ENCODE results near the gene SYNM. TPM values are rescaled to one million over a fixed set of nuclear protein-coding genes. Genes with fewer than 3 reads are reported as not detected.
A peak's percentile ranks its signal among the peaks of the same experiment; 100 is the strongest.
"Not testable (repeated sequence)": the region's sequence is repeated elsewhere in the genome, so short reads cannot be mapped to it uniquely, and the experiment has no call there.

SYNM gene, protein sequence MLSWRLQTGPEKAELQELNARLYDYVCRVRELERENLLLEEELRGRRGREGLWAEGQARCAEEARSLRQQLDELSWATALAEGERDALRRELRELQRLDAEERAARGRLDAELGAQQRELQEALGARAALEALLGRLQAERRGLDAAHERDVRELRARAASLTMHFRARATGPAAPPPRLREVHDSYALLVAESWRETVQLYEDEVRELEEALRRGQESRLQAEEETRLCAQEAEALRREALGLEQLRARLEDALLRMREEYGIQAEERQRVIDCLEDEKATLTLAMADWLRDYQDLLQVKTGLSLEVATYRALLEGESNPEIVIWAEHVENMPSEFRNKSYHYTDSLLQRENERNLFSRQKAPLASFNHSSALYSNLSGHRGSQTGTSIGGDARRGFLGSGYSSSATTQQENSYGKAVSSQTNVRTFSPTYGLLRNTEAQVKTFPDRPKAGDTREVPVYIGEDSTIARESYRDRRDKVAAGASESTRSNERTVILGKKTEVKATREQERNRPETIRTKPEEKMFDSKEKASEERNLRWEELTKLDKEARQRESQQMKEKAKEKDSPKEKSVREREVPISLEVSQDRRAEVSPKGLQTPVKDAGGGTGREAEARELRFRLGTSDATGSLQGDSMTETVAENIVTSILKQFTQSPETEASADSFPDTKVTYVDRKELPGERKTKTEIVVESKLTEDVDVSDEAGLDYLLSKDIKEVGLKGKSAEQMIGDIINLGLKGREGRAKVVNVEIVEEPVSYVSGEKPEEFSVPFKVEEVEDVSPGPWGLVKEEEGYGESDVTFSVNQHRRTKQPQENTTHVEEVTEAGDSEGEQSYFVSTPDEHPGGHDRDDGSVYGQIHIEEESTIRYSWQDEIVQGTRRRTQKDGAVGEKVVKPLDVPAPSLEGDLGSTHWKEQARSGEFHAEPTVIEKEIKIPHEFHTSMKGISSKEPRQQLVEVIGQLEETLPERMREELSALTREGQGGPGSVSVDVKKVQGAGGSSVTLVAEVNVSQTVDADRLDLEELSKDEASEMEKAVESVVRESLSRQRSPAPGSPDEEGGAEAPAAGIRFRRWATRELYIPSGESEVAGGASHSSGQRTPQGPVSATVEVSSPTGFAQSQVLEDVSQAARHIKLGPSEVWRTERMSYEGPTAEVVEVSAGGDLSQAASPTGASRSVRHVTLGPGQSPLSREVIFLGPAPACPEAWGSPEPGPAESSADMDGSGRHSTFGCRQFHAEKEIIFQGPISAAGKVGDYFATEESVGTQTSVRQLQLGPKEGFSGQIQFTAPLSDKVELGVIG (N-terminal part only)
- 8.3 and 8.7 TPM in 2 replicates for total RNA-seq

DNA sequence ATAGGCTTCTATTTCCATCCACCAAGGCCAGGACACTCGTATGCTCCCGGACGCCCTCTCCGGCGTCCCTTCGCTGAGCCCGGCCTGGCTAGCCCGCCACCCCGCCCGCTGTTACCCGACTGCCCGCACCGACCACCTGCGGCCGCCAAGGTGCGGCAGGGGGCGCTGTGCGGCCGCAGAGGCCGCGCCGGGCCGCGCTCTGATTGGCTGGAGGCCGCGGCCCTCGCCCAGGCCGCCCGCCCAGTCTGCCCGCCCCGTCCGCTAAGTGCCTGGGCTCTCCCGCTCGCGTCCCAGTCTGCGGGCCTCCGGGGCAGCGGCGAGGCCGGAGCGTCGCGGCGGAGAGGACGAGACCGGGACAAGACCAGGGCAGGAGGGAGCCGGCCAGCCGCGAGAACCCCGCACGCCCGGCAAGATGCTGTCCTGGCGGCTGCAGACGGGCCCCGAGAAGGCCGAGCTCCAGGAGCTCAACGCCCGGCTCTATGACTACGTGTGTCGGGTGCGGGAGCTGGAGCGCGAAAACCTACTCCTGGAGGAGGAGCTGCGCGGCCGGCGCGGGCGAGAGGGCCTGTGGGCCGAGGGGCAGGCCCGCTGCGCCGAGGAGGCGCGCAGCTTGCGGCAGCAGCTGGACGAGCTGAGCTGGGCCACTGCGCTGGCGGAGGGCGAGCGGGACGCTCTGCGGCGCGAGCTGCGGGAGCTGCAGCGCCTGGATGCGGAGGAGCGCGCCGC is at the start of gene SYNM:
Gene SYNM, plus strand, starts transcription at position 293 of the 726 bp plus-strand sequence. Its CDS starts 120 bp downstream, at position 413.
- DNase-seq (ENCODE audit: extremely low read depth, low read depth, low spot score): no peak

DNA sequence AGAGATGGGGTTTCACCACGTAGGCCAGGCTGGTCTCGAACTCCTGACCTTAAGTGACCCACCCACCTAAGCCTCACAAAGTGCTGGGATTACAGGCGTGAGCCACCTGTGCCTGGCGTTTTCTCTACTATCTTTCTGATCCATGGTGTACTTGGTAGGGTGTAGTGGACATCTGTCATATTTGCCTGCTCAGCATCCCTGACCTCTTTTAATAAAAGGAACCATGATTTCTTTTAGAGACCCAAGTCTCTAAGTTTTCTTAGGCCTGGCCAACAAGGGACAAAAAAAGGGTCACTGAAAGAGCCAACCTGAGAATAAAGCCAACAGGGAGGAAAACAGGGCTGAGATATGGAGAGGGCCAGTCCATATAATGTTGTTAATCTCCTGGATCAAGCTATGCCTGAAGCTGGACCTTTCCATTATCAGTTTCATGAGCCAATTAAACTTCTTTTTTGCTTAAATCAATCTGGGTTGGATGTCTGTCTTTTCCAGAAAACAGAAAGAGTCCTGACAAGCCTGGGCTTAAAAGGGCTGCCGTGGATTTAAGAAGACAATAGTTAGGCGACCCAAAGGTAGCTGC is 49.2 kb upstream of the SYNM start:
- DNase-seq (ENCODE audit: extremely low read depth, low read depth, low spot score): no peak

DNA sequence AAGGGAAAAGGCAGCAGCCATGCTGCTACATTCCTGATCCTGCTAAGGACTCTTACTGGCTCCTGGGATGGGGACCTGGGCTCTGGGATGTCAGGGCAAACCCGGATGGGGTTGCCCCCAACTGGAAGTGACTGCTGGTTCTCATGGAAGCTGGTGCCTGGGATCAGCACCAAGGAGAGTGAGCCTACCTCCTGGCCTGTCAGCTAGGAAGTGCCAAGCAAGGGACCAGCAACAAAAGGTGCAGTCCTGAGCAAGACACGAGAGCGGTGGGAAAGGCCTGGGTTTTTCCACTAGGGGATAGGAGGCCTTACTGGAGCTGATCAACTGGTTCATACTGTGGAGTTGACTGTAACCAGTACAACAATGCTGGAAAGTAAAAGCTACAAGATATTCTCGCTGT is 47.9 kb upstream of the SYNM start:
- no peak for DNase-seq (ENCODE audit: extremely low read depth, low read depth, low spot score)

DNA sequence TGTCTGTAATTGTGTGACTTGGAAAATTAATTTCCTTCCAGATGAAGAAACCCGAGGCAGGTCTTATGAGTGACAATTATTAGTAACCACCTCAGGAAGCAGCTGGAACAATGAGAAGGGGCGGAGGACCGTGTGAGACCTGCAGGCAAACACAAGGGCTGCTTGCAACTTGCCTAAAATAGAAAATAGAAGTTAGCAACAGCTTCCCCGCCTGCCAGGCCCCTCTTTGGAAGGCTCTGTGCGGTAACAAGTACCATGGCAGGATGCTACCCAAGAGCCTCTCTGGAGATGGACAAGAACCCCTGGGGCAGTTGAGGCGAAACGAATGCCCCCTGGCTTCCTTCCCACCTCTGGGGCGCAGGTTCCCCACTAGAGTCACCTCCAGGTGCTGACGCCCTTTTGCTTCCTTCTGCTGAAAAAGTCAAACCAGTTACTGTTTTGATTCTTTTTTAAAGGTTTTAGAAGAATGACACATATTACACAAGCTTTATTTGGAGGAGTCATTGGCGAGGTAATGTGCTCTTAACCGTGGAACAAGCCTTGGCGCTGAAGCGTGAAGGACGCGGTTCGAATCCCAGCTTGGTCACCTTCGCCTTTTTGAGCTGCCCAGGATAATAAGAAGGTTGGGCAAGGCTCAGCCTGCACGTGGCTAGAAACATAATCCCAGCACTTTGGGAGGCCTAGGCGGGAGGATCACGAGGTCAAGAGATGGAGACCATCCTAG is 47.0 kb upstream of the SYNM start:
- no peak for DNase-seq (ENCODE audit: extremely low read depth, low read depth, low spot score)

DNA sequence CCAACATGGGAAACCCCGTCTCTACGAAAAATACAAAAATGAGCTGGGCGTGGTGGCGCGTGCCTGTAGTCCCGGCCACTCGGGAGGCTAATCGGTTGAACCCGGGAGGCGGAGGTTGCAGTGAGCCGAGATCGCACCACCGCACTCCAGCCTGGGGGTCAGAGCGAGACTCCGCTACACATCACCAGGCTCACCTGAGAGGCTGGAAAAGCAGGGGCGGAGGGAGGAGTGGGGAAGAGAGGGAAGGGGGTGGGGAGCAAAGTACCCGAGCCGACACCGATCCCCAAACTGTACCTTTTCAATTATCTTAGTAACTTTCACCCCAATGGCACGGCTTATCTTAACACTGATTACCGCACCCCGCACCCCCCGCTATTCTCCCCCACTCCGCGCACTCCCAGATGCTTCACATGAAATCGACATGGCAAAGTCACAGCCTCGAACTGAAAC is 46.4 kb upstream of the SYNM start:
- DNase-seq (ENCODE audit: extremely low read depth, low read depth, low spot score): no peak

DNA sequence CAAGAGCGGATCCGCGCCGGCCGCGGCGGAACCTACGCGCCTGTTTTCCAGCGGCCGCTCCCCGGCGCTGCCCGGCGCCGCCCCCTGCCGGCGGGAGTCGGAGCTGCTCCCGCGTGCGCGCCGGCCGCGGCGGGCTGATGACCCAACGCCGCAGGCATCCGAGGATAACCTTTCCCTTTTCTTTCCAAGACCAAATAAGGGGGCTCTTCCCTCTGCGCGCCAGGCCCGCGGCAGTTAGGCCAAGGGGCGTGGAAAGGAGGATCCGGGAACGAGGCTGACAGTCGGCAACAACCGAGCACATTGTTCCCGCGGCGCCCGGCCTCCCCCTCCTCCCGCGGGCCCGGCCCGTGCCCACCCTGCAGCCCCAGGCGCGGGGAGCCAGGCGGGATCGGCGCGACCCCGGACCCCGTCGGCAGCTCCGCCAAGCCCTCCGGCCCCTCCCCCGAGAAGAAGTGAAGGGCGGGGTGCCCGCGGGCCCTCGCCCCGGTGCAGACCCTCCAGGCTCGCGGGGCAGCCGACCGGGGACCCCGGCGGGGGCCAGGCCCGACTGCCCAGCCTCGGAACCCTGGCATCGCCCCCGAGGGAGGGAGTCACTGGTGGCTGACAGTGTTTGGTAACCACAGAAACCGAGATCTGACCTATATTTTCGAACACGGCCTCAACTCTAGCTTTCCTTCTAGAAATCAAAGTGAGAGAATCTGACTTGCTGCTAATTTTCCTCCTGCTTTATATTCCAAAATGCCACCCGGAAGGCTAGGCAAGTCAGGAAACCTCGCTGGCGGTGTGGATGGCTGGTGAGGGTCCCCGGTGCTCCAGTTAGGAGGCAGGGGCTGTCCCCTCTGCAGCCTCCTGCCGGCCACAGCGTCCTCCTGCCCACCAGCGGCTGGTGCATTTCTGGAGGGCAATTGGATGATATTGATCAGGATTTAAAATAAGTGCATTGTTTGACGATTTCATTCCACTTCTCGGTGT is 45.6 kb upstream of the SYNM start:
- no peak for DNase-seq (ENCODE audit: extremely low read depth, low read depth, low spot score)

DNA sequence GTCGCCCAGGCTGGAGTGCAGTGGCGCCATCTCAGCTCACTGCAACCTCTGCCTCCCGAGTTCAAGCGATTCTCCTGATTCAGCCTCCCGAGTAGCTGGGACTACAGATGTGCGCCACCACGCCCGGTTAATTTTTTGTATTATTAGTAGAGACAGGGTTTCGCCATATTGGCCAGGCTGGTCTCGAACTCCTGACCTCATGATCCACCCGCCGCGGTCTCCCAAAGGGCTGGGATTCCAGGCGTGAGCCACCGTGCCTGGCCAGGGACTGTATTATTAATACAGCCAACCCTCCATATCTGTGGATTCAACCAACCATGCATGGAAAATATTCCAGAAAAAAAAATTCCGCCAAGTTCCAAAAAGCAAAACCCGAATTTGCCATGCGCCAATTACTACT is 44.7 kb upstream of the SYNM start:
- not testable (repeated sequence) for DNase-seq (ENCODE audit: extremely low read depth, low read depth, low spot score)

DNA sequence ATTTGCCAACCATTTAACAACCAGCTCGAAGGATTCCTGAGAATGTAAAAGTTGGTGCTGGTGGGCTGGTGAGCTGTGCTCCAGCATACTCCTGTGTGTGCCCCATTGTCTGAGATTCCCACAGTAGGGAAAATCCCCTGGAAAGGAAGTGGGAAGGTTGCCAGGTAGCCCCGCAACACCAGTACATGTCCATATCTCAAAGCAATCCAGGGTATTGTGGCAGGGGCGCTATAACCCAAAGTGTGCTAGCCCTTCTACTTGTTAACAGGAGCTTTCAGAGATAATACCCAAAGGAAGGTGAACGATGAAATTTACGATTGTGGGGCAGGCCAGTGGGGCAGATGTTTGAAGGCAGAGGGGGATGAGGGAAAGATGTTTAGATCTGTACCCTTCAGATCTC is 42.7 kb upstream of the SYNM start:
- DNase-seq (ENCODE audit: extremely low read depth, low read depth, low spot score): no peak

DNA sequence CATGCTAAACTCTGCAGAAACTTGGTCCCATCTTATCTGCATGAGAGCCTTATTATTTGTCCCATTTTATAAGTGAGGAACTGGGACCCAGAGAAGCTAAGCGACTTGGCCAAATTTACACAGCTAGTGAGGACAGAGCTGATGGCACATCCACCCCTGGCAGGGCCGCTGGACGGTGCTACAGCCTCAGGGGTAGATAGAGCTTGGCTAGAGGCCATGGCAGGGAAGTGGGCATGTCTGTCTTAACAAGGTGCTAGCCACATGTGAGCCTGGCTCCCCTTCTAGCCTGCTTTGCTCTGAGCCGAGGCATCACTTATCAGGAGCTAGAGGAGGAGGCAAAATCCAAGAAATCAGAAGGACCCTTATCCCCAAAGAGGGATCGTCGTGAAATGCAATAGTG is 36.7 kb upstream of the SYNM start:
- no peak for DNase-seq (ENCODE audit: extremely low read depth, low read depth, low spot score)

DNA sequence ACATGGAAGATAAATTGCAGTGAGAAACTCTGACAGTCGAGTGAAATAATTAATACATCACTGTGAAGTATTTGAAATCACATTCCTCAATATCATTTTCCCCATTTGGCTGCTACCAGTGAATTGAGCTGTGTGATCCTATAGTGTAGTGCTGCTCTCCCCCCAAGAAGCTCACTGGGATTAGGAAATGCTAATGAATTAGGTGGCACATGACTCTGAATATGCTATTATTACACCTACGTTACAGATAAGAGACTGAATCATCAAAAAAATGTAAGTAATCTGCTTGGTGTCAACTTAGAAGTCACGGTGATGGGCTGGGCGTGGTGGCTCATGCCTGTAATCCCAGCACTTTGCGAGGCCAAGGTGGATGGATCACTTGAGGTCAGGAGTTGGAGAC is 34.7 kb upstream of the SYNM start:
- DNase-seq (ENCODE audit: extremely low read depth, low read depth, low spot score): no peak

DNA sequence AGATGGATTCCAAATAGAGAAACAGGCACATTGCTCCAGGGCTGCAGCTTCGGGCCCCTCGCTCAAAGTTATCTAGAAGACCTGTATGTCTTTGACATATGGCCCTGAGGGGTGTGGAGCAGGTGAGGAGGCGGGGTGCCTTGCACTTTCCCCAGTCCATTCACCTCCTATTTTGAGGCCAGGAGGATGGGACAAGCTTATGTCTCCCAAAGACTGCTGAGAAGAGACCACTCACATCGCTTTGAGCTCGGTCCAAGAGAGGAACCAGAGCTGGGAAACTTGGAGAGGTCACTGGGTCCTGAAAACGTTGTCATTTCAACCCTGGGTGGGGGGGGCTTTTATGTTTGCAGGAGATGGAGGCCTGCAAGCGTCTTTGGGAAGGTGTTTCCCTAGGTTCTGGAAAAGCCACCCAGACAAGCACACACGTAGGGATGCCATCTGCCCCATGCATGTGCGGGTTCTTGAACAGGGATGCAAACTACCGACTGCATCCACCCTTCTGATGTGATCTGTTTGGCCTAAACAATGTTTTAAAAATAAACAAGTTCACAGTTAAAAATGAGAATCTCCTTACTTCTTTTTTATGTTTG is 33.7 kb upstream of the SYNM start:
- DNase-seq (ENCODE audit: extremely low read depth, low read depth, low spot score): no peak

DNA sequence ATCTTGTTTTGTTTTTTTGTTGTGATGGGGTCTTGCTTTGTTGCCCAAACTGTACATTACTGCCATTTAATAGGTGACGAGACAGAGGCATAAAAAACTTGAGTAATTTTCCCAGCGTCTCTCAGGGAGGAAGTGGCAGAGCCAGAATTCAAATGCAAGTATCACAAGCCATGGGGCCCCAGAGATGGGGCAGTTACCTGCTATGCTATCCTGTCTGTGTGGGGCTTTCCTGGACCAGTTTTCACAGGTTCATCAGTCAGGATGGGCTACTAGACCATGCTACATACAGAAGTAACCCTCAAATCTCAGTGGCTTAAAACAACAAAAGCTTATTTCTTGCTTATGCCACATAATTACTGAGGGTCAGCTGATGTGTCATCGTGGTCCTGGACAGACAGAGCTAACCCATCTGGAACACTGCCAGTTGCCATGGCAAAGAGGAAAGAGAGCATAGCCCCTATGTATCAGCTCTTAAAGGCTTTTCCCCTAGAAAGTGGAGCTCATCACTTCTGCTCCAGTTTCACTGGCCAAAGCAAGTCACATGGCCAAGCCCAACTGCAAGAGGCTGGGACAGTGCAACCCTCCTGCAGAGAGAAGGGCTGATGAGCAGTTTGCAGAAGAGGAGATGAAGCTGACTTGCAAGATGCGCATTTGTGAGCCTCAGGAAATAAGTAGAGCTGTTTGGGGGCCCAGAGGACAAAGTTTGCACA is 31.7 kb upstream of the SYNM start:
- DNase-seq (ENCODE audit: extremely low read depth, low read depth, low spot score): no peak

DNA sequence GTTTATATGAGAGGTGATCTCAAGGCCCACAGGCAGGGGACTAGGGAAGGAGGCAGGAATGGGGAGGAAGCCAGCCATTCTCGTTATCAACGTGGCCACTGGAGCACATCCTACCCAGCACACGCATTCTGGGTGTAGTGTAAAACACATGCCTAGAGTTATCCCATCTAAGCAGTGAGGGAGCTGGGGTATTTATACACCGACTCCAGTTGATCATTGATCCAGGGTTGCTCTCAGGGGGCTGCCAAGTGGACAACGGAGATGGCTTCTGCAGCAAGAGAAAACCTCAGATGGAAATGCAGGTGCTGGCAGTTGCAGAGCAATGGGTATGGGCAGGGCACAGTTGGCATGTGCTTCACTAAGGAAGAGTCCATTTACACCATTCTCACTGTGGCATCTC is 30.4 kb upstream of the SYNM start:
- no peak for DNase-seq (ENCODE audit: extremely low read depth, low read depth, low spot score)

DNA sequence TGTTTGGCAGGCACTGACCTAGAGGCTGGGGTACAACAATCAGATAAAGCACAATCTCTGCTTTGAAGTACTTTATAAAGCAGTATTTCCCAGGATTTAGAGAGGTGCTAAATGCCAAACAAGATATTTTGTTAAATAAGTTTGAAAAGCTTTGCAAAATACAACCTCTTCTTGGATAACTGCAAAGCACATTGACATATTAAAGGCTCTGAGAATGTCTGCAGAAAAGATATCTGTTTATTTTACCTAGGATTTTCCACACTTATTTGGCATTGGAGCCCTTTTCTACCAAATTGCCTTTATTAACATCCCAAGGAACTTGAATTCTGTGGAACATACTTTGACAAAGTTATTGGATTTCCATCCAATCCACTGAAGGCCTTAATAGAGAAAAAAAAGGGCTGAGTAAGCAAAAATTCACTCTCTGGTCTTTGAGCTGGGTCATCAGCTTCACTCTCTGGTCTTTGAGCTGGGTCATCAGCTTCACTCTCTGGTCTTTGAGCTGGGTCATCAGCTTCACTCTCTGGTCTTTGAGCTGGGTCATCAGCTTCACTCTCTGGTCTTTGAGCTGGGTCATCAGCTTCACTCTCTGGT is 29.7 kb upstream of the SYNM start:
- DNase-seq (ENCODE audit: extremely low read depth, low read depth, low spot score): not testable (repeated sequence)

DNA sequence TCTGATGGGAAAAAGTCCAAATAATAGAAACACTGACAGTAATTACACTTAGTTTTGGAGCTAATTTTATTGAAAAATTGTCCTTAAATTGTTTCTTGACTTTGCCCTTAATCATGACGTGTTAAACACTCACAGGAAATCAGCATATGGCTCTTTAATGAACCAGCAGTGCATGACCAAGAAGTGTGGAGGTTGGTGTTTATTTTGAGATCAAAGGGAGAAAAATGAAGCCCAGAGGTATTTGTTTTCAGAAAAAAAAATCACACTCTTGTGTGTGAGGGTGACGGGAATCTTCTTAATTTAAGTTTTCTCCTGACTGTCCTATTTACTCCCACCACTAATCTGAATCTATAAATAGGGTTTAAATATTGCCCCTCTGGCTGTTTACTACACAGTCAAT is 28.8 kb upstream of the SYNM start:
- no peak for DNase-seq (ENCODE audit: extremely low read depth, low read depth, low spot score)

DNA sequence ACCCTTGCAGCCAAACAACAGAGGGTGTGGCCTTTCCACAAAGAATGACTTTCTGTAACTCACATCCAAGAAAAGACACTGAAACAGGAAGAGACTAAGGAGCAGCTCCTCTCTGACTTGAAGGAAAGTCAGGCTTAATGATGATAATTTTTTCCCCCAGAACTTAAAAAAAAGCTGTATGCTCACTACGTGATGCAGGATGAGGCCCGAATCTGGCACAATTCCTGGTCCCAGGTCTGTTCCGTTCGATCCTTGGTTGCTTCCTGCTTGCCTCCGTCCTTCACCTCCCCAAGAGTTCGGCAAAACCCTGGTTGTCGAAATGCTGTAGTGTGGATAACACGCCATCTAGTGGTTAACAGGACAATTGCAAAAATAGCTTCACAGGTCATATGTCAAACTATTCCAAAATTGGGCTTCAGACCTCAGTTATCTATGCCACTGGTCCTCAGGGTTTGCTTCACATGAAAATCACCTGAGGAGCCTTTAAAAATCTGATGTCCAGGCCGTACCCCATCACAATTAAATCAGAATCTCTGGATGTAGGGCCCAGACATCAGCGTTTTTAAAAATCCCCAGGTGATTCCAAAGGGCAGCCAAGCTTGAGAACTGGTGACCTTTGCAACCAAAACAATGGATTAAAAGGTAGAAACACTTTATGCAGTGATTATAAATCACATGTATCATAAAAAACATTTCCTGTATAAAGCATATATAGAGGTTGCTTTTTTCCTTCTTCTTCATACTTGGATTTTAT is 28.1 kb upstream of the SYNM start:
- peak; percentile 52 for DNase-seq (ENCODE audit: extremely low read depth, low read depth, low spot score)
